ENCODE measurements around the gene FITM1.

The FITM1 gene

GRCh38 chr14:24156840-24157239 is 26.4 kb downstream of the FITM1 start:
- no peak for TF ChIP-seq CTCF (IDR thresholded peaks at IDR 0.05)
- Histone ChIP-seq H3K4me2 (ENCODE audit: low read length) (no peak overlapping the region), H3K9me3 (ENCODE audit: control insufficient read depth, low read length) (no peaks in the 10 kb centered on the region), H2AFZ (no peak overlapping the region), H3K36me3 (ENCODE audit: control insufficient read depth, insufficient read depth, low read length) (no peaks in the 10 kb centered on the region), H3K27ac (no peak overlapping the region), H3K79me2 (peaks cover 2% of the 10 kb centered on the region), H3K4me1 (peaks cover 3% of the 10 kb centered on the region), H3K27me3 (ENCODE audit: control insufficient read depth, insufficient read depth, low read length) (no peaks in the 10 kb centered on the region), H3K9ac (no peak overlapping the region), H3K4me3 (ENCODE audit: low read depth, low read length) (no peak overlapping the region)

- no peak overlapping the region for H3K4me3 ChIP-seq (ENCODE audit: low read depth, low read length)
- no peak overlapping the region for H3K4me2 ChIP-seq (ENCODE audit: low read length)
- no peaks in the 10 kb centered on the region for H3K9me3 ChIP-seq (ENCODE audit: control insufficient read depth, low read length)
- H3K27me3 ChIP-seq (ENCODE audit: control insufficient read depth, insufficient read depth, low read length), result no peaks in the 10 kb centered on the region
- no peak overlapping the region for H3K9ac ChIP-seq
- no peaks in the 10 kb centered on the region for H3K36me3 ChIP-seq (ENCODE audit: control insufficient read depth, insufficient read depth, low read length)
- no peak overlapping the region for H2AFZ ChIP-seq
- H3K79me2 ChIP-seq, result peaks cover 5% of the 10 kb centered on the region
- H3K4me1 ChIP-seq, result peaks cover 6% of the 10 kb centered on the region
- no peak overlapping the region for H3K27ac ChIP-seq
- TF ChIP-seq CTCF (IDR thresholded peaks at IDR 0.05), result no peak
Observed at GRCh38 chr14:24157331-24157730, 26.9 kb downstream of the FITM1 start.

- H3K27me3 ChIP-seq (ENCODE audit: control insufficient read depth, insufficient read depth, low read length), result no peaks in the 10 kb centered on the region
- peaks cover 5% of the 10 kb centered on the region for H3K79me2 ChIP-seq
- no peak for TF ChIP-seq CTCF (IDR thresholded peaks at IDR 0.05)
- peak overlapping the region; percentile 83 for H3K27ac ChIP-seq
- H3K9me3 ChIP-seq (ENCODE audit: control insufficient read depth, low read length), result no peaks in the 10 kb centered on the region
- H3K36me3 ChIP-seq (ENCODE audit: control insufficient read depth, insufficient read depth, low read length), result no peaks in the 10 kb centered on the region
- H3K4me3 ChIP-seq (ENCODE audit: low read depth, low read length), result no peak overlapping the region
- no peak overlapping the region for H2AFZ ChIP-seq
- no peak overlapping the region for H3K9ac ChIP-seq
- H3K4me1 ChIP-seq, result peaks cover 6% of the 10 kb centered on the region
- H3K4me2 ChIP-seq (ENCODE audit: low read length), result no peak overlapping the region
Observed at GRCh38 chr14:24159777-24160498, 29.5 kb downstream of the FITM1 start.

DNA sequence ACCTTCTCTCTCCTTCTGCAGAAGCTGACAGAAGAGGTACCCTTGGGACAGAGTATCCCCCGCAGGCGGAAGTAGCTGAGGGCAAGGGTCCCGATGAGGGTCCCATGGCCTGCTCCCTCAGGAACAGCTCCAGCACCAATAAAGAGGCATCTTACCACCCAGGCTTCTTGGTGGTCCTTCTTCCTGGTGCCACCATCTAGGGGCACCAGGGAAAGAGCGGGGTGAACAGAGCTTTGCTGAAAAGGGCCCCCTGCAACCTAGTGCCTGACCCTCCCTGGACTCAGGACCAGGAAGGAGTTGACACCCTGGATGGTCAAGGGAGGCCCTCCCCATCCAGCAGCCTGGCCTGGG is 30.0 kb downstream of the FITM1 start:
- H3K27ac ChIP-seq, result peak overlapping the region; percentile 83
- no peak overlapping the region for H3K9ac ChIP-seq
- no peaks in the 10 kb centered on the region for H3K9me3 ChIP-seq (ENCODE audit: control insufficient read depth, low read length)
- H3K4me3 ChIP-seq (ENCODE audit: low read depth, low read length), result no peak overlapping the region
- H3K27me3 ChIP-seq (ENCODE audit: control insufficient read depth, insufficient read depth, low read length), result no peaks in the 10 kb centered on the region
- TF ChIP-seq CTCF (IDR thresholded peaks at IDR 0.05), result no peak
- H3K4me2 ChIP-seq (ENCODE audit: low read length), result no peak overlapping the region
- peaks cover 5% of the 10 kb centered on the region for H3K79me2 ChIP-seq
- H3K36me3 ChIP-seq (ENCODE audit: control insufficient read depth, insufficient read depth, low read length), result no peaks in the 10 kb centered on the region
- H2AFZ ChIP-seq, result peak overlapping the region; percentile 43
- peaks cover 6% of the 10 kb centered on the region for H3K4me1 ChIP-seq
